Measurements from ENCODE around the gene ARMC3. TPM values are rescaled to one million over a fixed set of nuclear protein-coding genes. Genes with fewer than 3 reads are reported as not detected.
"Not testable (repeated sequence)": the region's sequence is repeated elsewhere in the genome, so short reads cannot be mapped to it uniquely, and the experiment has no call there.

Gene ARMC3
- total RNA-seq, result 0.54 TPM

- peak; percentile 32 to 89 (median 76) for DNase-seq (ENCODE audit: low read depth in 2 of 3, low spot score in 2 of 3)
These were observed at the start of gene ARMC3 for GRCh38 chr10:22927661-22928403. Gene ARMC3, plus strand, starts transcription at chr10:22928053. Its CDS starts 3,944 bp downstream, at chr10:22931997.

DNA sequence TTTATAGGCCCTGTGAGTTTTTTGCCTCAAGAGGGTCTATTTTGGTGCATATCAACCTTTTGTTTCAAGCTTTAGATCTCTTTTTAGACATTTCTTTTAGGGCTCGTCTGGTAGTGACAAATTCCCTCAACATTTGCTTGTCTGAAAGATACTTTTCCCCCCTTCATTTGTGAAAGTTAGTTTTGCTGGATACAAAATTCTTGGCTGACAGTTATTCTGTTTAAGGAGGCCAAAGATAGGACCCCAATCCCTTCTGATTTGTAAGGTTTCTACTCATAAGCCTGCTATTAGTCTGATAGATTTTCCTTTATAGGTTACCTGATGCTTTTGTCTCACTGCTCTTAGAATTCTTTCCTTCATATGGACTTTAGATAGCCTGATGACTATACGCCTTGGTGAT is 36.1 kb upstream of the ARMC3 start:
- no peak for DNase-seq (ENCODE audit: low read depth in 2 of 3, low spot score in 2 of 3)

DNA sequence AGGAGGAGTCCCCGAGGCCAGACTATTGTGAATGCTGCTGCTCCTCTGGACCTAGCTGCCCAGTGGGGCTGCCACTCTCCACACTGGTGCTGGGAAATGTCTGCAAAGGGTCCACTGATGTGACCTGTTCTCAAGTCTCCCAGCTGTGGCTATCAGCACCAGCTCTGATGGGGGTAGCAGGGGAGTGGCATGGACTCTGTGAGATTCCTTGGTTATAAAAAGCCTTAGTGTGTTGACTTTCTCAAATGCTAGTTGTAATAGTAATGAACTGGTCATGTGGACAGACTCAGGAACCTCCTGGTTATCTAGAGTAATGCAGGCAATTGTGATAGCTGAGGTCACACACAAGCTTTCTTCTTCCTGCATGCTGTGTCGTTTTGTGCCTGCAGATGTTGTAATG is 34.1 kb upstream of the ARMC3 start:
- DNase-seq (ENCODE audit: low read depth in 2 of 3, low spot score in 2 of 3), result no peak

DNA sequence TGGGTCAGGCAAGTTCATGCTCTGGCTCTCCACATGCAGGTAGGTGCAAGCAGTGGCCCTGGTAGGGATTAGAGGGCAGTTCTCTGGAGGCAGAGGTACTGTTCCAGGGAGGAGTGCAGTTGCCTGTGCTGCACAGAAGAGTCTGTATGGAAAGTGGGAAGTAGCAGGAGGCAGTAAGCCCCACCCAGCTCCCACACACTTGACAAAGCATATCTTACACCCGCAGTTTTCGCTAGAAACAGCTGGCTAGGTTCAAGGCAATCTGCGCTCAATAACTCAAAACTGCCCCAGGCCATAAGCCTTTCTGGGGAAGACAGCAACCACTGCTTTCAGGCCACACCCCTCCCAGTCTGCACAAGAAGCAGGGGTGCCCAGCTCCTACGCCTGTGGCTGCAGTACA is 33.1 kb upstream of the ARMC3 start:
- DNase-seq (ENCODE audit: low read depth in 2 of 3, low spot score in 2 of 3), result no peak

DNA sequence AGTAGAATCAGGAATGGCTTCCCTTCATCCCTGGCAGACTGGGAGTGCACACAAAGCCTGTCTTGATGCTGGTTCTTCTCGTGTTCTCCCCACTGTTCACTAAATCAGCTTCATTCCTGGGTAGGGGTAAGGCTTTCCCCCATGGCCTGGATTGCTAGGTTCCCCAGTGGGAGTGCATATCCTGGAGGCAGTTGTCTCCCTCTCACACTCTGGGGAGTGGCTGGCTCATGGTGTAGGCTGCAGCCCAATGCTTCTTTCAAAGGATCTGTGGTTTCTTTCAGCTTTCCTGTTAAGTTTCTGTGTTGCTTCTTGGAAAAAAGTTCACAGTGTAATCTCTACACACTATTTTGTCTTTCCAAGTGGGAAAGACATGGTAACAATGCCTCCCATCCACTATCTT is 32.6 kb upstream of the ARMC3 start:
- no peak for DNase-seq (ENCODE audit: low read depth in 2 of 3, low spot score in 2 of 3)

DNA sequence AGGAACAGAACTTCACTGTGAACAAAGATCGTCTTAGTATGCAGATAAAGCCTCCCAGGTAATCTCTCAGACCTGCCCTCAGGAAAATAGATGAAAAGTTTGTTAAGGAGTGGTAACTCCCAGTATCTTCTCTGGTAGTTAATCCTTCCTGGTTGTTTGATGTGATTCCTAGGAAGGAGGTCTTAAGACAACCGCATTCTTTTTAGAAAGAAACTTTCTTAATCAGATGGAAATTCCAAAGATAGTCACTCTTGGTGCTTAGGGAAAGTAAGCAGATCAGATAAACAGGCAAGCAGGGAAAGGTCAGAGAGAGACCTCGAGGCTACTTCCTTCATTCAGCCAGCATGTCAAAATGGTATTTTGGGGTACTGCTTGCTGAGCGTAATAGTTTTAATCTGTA is 30.5 kb upstream of the ARMC3 start:
- no peak for DNase-seq (ENCODE audit: low read depth in 2 of 3, low spot score in 2 of 3)

- no peak for DNase-seq (ENCODE audit: low read depth in 2 of 3, low spot score in 2 of 3)
These were observed 28.5 kb upstream of the ARMC3 start for GRCh38 chr10:22899307-22899706.

GRCh38 chr10:22899775-22900174 is 28.1 kb upstream of the ARMC3 start:
- no peak for DNase-seq (ENCODE audit: low read depth in 2 of 3, low spot score in 2 of 3)

DNA sequence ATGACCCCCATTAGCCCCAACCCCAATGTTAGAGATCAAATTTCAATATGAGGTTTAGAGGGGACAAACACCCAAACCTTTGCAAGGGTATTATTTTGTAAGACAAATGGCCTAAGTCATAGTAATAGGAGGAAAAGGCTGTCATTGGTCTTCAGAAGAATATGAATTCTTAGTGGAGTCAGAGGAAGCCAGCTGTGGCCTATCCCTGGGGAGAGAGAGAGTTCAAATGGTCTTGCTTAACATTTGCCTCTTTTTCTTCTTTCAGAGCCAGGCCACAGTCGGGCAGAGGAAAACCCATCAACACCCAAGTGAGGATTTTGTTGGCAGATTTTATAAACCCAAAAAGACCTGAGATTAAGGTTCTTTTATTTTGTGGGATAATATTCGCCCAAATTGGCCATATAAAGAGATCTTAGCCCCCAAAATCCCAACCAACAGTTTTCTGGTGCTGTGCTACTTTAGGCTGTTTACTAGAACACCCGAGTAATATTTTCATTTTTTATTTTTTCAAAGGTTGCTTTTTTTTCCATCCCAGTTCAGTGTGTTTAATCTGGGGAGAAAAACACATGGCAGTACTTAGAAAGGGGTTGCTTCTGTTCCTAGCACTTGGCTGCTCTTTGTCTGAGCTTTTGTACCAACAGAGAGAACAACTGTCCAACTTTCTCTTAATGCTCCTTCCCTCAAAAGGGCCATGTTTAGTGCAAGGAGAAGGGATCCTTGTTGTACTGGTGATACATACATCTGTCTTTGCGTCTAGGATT is 26.8 kb upstream of the ARMC3 start:
- DNase-seq (ENCODE audit: low read depth in 2 of 3, low spot score in 2 of 3), result no peak

- DNase-seq (ENCODE audit: low read depth in 2 of 3, low spot score in 2 of 3), result not testable (repeated sequence)
These were observed 25.7 kb upstream of the ARMC3 start for GRCh38 chr10:22902147-22902546.

- DNase-seq (ENCODE audit: low read depth in 2 of 3, low spot score in 2 of 3), result no peak
These were observed 24.2 kb upstream of the ARMC3 start for GRCh38 chr10:22903694-22904093.

DNA sequence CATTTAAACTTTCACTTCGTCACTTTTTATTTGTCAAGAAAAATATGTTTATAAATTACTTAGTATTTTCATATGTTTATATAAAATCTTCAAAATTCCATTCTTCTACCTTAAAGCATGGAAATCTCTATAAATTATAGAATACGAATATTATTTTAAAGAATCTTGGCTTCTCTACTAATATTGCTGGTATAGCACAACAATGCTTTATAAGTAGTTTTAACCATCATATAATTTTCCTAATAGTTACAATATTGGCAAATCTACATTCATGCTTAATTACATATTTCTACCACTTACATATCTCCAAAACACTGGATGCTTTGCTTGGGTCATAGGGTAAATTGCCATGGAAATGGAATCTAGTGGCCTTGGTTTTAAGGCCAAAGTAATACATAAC is 21.1 kb upstream of the ARMC3 start:
- DNase-seq (ENCODE audit: low read depth in 2 of 3, low spot score in 2 of 3), result no peak

- DNase-seq (ENCODE audit: low read depth in 2 of 3, low spot score in 2 of 3), result no peak
These were observed 19.0 kb upstream of the ARMC3 start for GRCh38 chr10:22908837-22909236.

- not testable (repeated sequence) for DNase-seq (ENCODE audit: low read depth in 2 of 3, low spot score in 2 of 3)
These were observed 18.2 kb upstream of the ARMC3 start for GRCh38 chr10:22909673-22910072.

- no peak for DNase-seq (ENCODE audit: low read depth in 2 of 3, low spot score in 2 of 3)
These were observed 16.8 kb upstream of the ARMC3 start for GRCh38 chr10:22911067-22911466.

- peak in 1 of 3 donors; percentile 20 for DNase-seq (ENCODE audit: low read depth in 2 of 3, low spot score in 2 of 3)
These were observed 15.7 kb upstream of the ARMC3 start for GRCh38 chr10:22911889-22912762.

- DNase-seq (ENCODE audit: low read depth in 2 of 3, low spot score in 2 of 3), result no peak
These were observed 15.0 kb upstream of the ARMC3 start for GRCh38 chr10:22912763-22913384.

GRCh38 chr10:22913474-22914092 is 14.3 kb upstream of the ARMC3 start:
- no peak for DNase-seq (ENCODE audit: low read depth in 2 of 3, low spot score in 2 of 3)

DNA sequence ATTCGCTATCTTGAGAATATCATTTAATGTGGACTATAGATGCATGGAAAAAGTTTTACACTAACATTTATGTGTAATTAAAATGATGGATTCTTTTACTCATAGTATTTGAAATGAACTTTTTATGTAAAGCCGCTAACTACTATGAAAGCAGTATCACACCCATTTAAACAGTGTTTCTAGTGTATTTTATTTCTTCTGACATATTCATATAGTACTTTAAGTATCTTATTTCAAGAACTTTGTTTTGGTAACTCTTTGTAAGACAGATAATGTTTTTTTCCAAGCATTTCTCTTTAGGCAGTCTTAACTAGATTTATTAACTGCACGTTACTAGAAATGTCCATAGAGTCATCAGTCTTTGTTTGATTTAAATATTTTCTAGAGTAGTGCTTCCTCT is 12.5 kb upstream of the ARMC3 start:
- no peak for DNase-seq (ENCODE audit: low read depth in 2 of 3, low spot score in 2 of 3)

DNA sequence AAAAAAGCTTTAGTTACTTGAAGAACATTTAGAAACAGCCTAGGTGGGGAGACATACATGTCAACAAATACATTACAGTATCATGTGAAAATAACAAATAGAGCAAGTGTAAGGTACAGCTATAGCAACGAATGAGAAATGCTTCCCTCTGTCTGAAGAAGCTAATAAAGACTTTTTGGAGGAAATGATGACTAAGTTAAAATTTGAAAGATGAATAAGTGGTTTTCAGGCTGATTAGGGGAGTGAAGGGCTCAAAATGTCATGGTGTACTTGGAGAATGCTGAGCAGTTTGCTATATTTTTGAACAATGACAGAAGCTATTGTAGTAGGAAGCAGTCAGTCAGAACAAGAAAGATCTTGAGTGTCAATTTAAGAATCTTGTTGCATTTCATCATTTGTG is 2.8 kb upstream of the ARMC3 start:
- no peak for DNase-seq (ENCODE audit: low read depth in 2 of 3, low spot score in 2 of 3)

Measured in hematopoietic multipotent progenitor cell (in vitro differentiated cells).